Mesenchymal stem cell (in vitro differentiated cells and primary cell): ENCODE results near the gene IFNA7.
"Not testable (repeated sequence)": the region's sequence is repeated elsewhere in the genome, so short reads cannot be mapped to it uniquely, and the experiment has no call there.

Experiments
- DNase-seq: peaks from one replicate; pipeline ENCODE4 v3.0.0-alpha.2; 2013
- H2AFZ ChIP-seq: one replicate; pipeline ENCODE4 v1.6.1; 2013; ENCODE audit warnings: low read depth, mild to moderate bottlenecking, control low read depth, inconsistent platforms, low read length, moderate library complexity
- H2AK5ac ChIP-seq: 2 replicates; pipeline ENCODE4 v1.6.1; 2013; ENCODE audit warnings: low read length, moderate library complexity, mild to moderate bottlenecking, inconsistent platforms; ENCODE audit not compliant: severe bottlenecking
- H2BK120ac ChIP-seq: one replicate; pipeline ENCODE4 v1.6.1; 2013; ENCODE audit warnings: low read depth, mild to moderate bottlenecking, inconsistent platforms, low read length, moderate library complexity
- H2BK12ac ChIP-seq, 2 experiments: one replicate each; pipeline ENCODE4 v1.6.1; 2013; ENCODE audit warnings: inconsistent platforms in 2 of 2, low read length in 2 of 2, mild to moderate bottlenecking in 2 of 2, moderate library complexity in 2 of 2, control low read depth in 1 of 2
- H2BK15ac ChIP-seq: one replicate; pipeline ENCODE4 v1.6.1; 2013; ENCODE audit warnings: mild to moderate bottlenecking, low read depth, inconsistent platforms; ENCODE audit not compliant: poor library complexity, severe bottlenecking
- H2BK5ac ChIP-seq: 2 replicates; pipeline ENCODE4 v1.6.1; 2013; ENCODE audit warnings: low read depth, mild to moderate bottlenecking, low read length, control low read depth, inconsistent platforms; ENCODE audit not compliant: poor library complexity, severe bottlenecking
- H3K14ac ChIP-seq, 2 experiments: one replicate each; pipeline ENCODE4 v1.6.1; 2013; ENCODE audit warnings: inconsistent platforms in 2 of 2, low read length in 2 of 2, control low read depth in 1 of 2, mild to moderate bottlenecking in 1 of 2, moderate library complexity in 1 of 2
- H3K18ac ChIP-seq, 2 experiments: one replicate each; pipeline ENCODE4 v1.6.1; 2013; ENCODE audit warnings: inconsistent platforms in 2 of 2, low read length in 2 of 2, control low read depth in 1 of 2, low read depth in 1 of 2, mild to moderate bottlenecking in 1 of 2
- H3K23ac ChIP-seq, 2 experiments: one replicate each; pipeline ENCODE4 v1.6.1; 2013; ENCODE audit warnings: inconsistent platforms in 2 of 2, low read length in 2 of 2, mild to moderate bottlenecking in 2 of 2, moderate library complexity in 2 of 2, control low read depth in 1 of 2
- H3K27ac ChIP-seq: 2 replicates; pipeline ENCODE4 v1.5.1; 2013; ENCODE audit warnings: mild to moderate bottlenecking, moderate library complexity, low read length, control low read depth, inconsistent platforms; ENCODE audit not compliant: poor library complexity, severe bottlenecking
- H3K27me3 ChIP-seq, 2 experiments: 2 replicates each; pipeline versions ENCODE4 v1.6.1 to v1.7.0; 2013; ENCODE audit warnings: low read length in 2 of 2, mild to moderate bottlenecking in 2 of 2, moderate library complexity in 2 of 2, control low read depth in 1 of 2, inconsistent platforms in 1 of 2; ENCODE audit not compliant: control insufficient read depth in 1 of 2, insufficient read depth in 1 of 2
- H3K36me3 ChIP-seq, 2 experiments: 2 replicates each; pipeline versions ENCODE4 v1.6.1 to v1.7.0; 2013; ENCODE audit warnings: low read length in 2 of 2, control low read depth in 1 of 2, inconsistent platforms in 1 of 2, low read depth in 1 of 2, mild to moderate bottlenecking in 1 of 2; ENCODE audit not compliant: insufficient read depth in 2 of 2, control insufficient read depth in 1 of 2
- H3K4ac ChIP-seq, 2 experiments: one replicate each; pipeline ENCODE4 v1.6.1; 2013; ENCODE audit warnings: inconsistent platforms in 2 of 2, low read length in 2 of 2, mild to moderate bottlenecking in 2 of 2, moderate library complexity in 2 of 2, control low read depth in 1 of 2, low read depth in 1 of 2
- H3K4me1 ChIP-seq: 2 replicates; pipeline ENCODE4 v1.6.1; 2013; ENCODE audit warnings: low read depth, low read length, control low read depth; ENCODE audit not compliant: control insufficient read depth, insufficient read depth
- H3K4me2 ChIP-seq: 2 replicates; pipeline ENCODE4 v1.6.1; 2013; ENCODE audit warnings: low read length, mild to moderate bottlenecking, inconsistent platforms; ENCODE audit not compliant: poor library complexity, severe bottlenecking
- H3K4me3 ChIP-seq, 2 experiments: 2 replicates each; pipeline versions ENCODE4 v1.5.1 to v1.7.0; 2013; ENCODE audit warnings: low read length in 2 of 2, mild to moderate bottlenecking in 2 of 2, control low read depth in 1 of 2, low read depth in 1 of 2; ENCODE audit not compliant: insufficient read depth in 1 of 2
- H3K79me1 ChIP-seq: replicated peaks from 2 replicates; pipeline ENCODE4 v1.6.1; 2013; ENCODE audit warnings: mild to moderate bottlenecking, control low read depth, low read length, inconsistent platforms; ENCODE audit not compliant: poor library complexity, severe bottlenecking
- H3K9ac ChIP-seq: 2 replicates; pipeline ENCODE4 v1.7.0; 2013; ENCODE audit warnings: mild to moderate bottlenecking, low read length, moderate library complexity
- H3K9me3 ChIP-seq: 2 replicates; pipeline ENCODE4 v1.7.0; 2013; ENCODE audit warnings: mild to moderate bottlenecking, low read length; ENCODE audit not compliant: control insufficient read depth
- H4K8ac ChIP-seq: one replicate; pipeline ENCODE4 v1.6.1; 2013; ENCODE audit warnings: inconsistent platforms, mild to moderate bottlenecking, low read length, moderate library complexity
- H4K91ac ChIP-seq: one replicate; pipeline ENCODE4 v1.6.1; 2013; ENCODE audit warnings: mild to moderate bottlenecking, low read length, inconsistent platforms
- WGBS: methylation state at CpG from one replicate; pipeline ENCODE4 v1.1.7; 2013; ENCODE audit warnings: mixed read lengths; 5-methylcytosine and 5-hydroxymethylcytosine counted together

Gene IFNA7

DNA sequence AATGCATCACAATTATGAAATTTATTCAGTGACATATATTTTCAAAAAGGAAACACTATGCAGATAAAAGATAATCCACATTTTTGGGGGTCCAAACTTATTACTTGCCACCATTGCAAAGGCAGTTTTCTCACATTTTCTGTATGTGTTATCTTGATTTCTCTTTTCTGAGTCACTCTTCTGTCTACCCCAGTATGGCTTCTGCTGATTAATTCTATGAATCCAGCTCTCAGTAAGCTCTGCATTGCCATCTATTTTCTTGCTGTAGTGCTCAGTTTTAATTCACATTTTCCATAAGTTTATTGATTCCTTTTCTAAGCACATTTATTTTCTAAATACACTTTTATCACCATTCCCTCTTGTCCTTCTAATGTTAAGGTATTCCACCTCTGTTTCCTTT, 3.2 kb upstream of the IFNA7 start:
- H4K91ac ChIP-seq: no peak overlapping the region
- H3K18ac ChIP-seq: no peak overlapping the region
- H2BK5ac ChIP-seq: no peak overlapping the region
- H2AK5ac ChIP-seq: no peak overlapping the region
- H3K9ac ChIP-seq: no peak overlapping the region
- H3K4ac ChIP-seq: no peak overlapping the region
- peaks cover 0 to 9% of the 10 kb centered on the region in 2 experiments for H3K27me3 ChIP-seq
- no peak overlapping the region for H3K4me2 ChIP-seq
- no peak overlapping the region for H3K27ac ChIP-seq
- H3K14ac ChIP-seq: no peak overlapping the region
- no peak overlapping the region for H2BK120ac ChIP-seq
- H2AFZ ChIP-seq: no peak overlapping the region
- DNase-seq: no peak
- H3K4me3 ChIP-seq: no peak overlapping the region
- H3K9me3 ChIP-seq: peaks cover 3% of the 10 kb centered on the region
- H4K8ac ChIP-seq: no peak overlapping the region
- no peaks in the 10 kb centered on the region for H3K79me1 ChIP-seq
- no peaks in the 10 kb centered on the region for H3K4me1 ChIP-seq
- H2BK15ac ChIP-seq: no peak overlapping the region
- H2BK12ac ChIP-seq: no peak overlapping the region
- H3K23ac ChIP-seq: no peak overlapping the region
- no peaks in the 10 kb centered on the region for H3K36me3 ChIP-seq

- not testable (repeated sequence) for H3K14ac ChIP-seq
Observed at GRCh38 chr9:21194867-21195776, 6.9 kb downstream of the IFNA7 start.

GRCh38 chr9:21187487-21187886, 14.5 kb downstream of the IFNA7 start, which contains the start of gene IFNA4:
Gene IFNA4, minus strand, starts transcription at chr9:21187587. Its CDS starts 56 bp downstream, at chr9:21187531.
- H2AFZ ChIP-seq, H3K4me3 ChIP-seq, H3K14ac ChIP-seq, H3K9me3 ChIP-seq, H3K4me2 ChIP-seq, H3K9ac ChIP-seq, H3K23ac ChIP-seq, H2BK15ac ChIP-seq, H4K91ac ChIP-seq, H3K79me1 ChIP-seq, H2BK12ac ChIP-seq, H3K4me1 ChIP-seq, H3K4ac ChIP-seq, DNase-seq, H3K27me3 ChIP-seq, H4K8ac ChIP-seq, H2BK5ac ChIP-seq, H3K36me3 ChIP-seq, H2AK5ac ChIP-seq, H3K27ac ChIP-seq, H3K18ac ChIP-seq, H2BK120ac ChIP-seq: not testable (repeated sequence)
- no CpG with 5 or more reads among the region's 3 CpGs for WGBS

More at GRCh38 chr9:21194867-21195776, 6.9 kb downstream of the IFNA7 start:
- peak; percentile 3 for DNase-seq
- H2BK5ac ChIP-seq, H3K27ac ChIP-seq, H3K23ac ChIP-seq, H3K4me2 ChIP-seq, H3K18ac ChIP-seq, H2AFZ ChIP-seq, H3K36me3 ChIP-seq, H3K9ac ChIP-seq, H3K79me1 ChIP-seq, H3K4me1 ChIP-seq, H4K91ac ChIP-seq, H3K4ac ChIP-seq, H3K4me3 ChIP-seq, H2BK12ac ChIP-seq, H3K9me3 ChIP-seq, H4K8ac ChIP-seq, H2BK120ac ChIP-seq, H2BK15ac ChIP-seq, H2AK5ac ChIP-seq: not testable (repeated sequence)
- WGBS: 47% methylated on average over 1 of the region's 6 CpGs
- peaks cover 3 to 17% of the 10 kb centered on the region in 2 experiments for H3K27me3 ChIP-seq

GRCh38 chr9:21182810-21183736, 18.9 kb downstream of the IFNA7 start:
- H2AK5ac ChIP-seq, H3K14ac ChIP-seq, H3K79me1 ChIP-seq, H3K36me3 ChIP-seq, H3K23ac ChIP-seq, H3K27ac ChIP-seq, H3K4ac ChIP-seq, H3K4me3 ChIP-seq, H2BK12ac ChIP-seq, H3K9me3 ChIP-seq, H4K91ac ChIP-seq, H2AFZ ChIP-seq, H3K18ac ChIP-seq, H3K4me1 ChIP-seq, H2BK15ac ChIP-seq, H2BK5ac ChIP-seq, H2BK120ac ChIP-seq, H4K8ac ChIP-seq, H3K4me2 ChIP-seq, H3K9ac ChIP-seq: not testable (repeated sequence)
- peak; percentile 5 for DNase-seq
- 35% methylated on average over 2 of the region's 4 CpGs for WGBS
- peaks cover 5 to 12% of the 10 kb centered on the region in 2 experiments for H3K27me3 ChIP-seq
